IPS-NIHi11 (cell line): Measurements from ENCODE around the gene GDF7.

Source experiments
- DNase-seq: peaks from one replicate; pipeline ENCODE4 v3.0.0; 2012; ENCODE audit warnings: mixed read lengths, low spot score

The GDF7 gene

GRCh38 chr2:20674309-20674965 is 7.5 kb downstream of the GDF7 start:
- DNase-seq, result no peak

- no peak for DNase-seq
Measured at GRCh38 chr2:20674974-20675679, 8.2 kb downstream of the GDF7 start.

GRCh38 chr2:20675701-20676352 is 8.9 kb downstream of the GDF7 start:
- DNase-seq, result peak; percentile 65

GRCh38 chr2:20676353-20677215 is 9.6 kb downstream of the GDF7 start:
- no peak for DNase-seq

GRCh38 chr2:20677301-20678085 is 10.5 kb downstream of the GDF7 start:
- peak; percentile 33 for DNase-seq

GRCh38 chr2:20678086-20678395 is 11.1 kb downstream of the GDF7 start:
- no peak for DNase-seq

- no peak for DNase-seq
Measured at GRCh38 chr2:20678780-20679179, 11.8 kb downstream of the GDF7 start.

- no peak for DNase-seq
Measured at GRCh38 chr2:20680744-20681375, 13.9 kb downstream of the GDF7 start.

GRCh38 chr2:20682167-20682920 is 15.4 kb downstream of the GDF7 start:
- peak; percentile 42 for DNase-seq

GRCh38 chr2:20684581-20685063 is 17.7 kb downstream of the GDF7 start:
- DNase-seq, result no peak

- DNase-seq, result no peak
Measured at GRCh38 chr2:20687260-20687832, 20.4 kb downstream of the GDF7 start.

GRCh38 chr2:20689428-20690264 is 22.7 kb downstream of the GDF7 start:
- DNase-seq, result no peak

GRCh38 chr2:20691076-20691734 is 24.3 kb downstream of the GDF7 start:
- no peak for DNase-seq

GRCh38 chr2:20692081-20692480 is 25.1 kb downstream of the GDF7 start:
- no peak for DNase-seq

- no peak for DNase-seq
Measured at GRCh38 chr2:20693317-20693716, 26.4 kb downstream of the GDF7 start.

GRCh38 chr2:20696366-20696765 is 29.4 kb downstream of the GDF7 start:
- no peak for DNase-seq

GRCh38 chr2:20697322-20697934 is 30.5 kb downstream of the GDF7 start:
- no peak for DNase-seq
